GM18498 (cell line): ENCODE data around the gene CA4.

Experiments used
- ATAC-seq: cut with Tn5 transposase; IDR thresholded peaks from one replicate; pipeline ENCODE4 v1.9.1; 2021; ENCODE audit warnings: mild to moderate bottlenecking, moderate library complexity; ENCODE audit not compliant: unreplicated experiment

The CA4 gene

DNA sequence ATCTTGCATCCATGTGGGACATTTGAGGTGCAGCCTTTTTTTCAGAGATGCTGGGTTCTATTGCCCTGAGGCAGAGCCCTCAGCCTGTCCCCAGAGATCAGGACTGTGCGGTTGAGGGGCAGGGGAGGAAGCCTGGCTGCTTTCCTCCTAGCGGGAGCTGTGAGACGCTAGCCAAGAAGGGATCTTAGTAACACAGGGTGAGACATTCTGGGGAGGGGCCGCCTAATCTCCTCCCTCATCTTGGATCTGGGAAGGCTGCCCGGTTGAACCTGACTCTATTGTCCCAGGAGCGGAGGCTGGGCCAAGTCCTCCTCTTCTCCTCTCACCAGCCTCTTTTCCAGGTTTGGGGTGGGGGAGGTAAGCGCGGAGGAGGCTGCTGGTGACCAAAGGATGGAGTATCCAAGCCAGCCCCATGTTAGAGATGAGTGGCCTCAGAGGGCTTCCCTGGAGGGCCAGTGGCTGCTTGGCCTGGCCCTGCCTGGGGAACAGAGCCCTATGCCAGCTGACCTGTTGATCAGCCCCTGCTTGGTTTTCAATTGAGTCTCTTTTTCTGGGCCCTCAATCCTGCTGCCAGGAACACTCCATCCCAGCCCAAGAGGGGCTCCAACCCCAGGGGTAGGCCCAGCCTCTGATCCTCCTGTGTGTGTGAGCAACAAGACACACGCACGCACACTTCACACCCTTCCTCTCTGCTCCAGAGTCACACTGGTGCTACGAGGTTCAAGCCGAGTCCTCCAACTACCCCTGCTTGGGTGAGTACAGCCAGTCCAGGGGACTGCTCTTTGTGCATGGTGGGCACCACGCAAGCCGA is 5.0 kb downstream of the CA4 start:
- ATAC-seq = no peak

- no peak for ATAC-seq
Observed at GRCh38 chr17:60155427-60155814, 5.6 kb downstream of the CA4 start.

DNA sequence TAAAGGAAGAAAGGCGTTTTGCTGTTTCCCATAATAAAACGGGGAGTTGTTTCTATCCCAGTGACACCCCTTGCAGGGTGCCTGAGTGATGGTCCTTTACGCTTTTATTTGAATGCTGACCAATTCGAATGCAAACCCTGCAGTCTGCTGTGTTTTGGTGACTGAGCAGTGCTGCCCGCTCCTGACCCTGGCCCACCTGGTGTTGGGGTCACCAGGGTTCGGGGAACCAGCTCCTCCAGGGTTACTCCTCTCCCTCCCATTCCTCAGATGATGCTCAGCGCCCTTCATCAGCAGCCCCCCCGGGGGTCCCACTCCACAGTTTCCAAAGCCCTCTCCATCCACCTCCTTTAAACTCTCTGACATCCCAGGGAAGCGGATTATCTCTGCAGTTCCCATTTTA is 6.0 kb downstream of the CA4 start:
- no peak for ATAC-seq

- no peak for ATAC-seq
Observed at GRCh38 chr17:60156746-60157145, 7.0 kb downstream of the CA4 start.

DNA sequence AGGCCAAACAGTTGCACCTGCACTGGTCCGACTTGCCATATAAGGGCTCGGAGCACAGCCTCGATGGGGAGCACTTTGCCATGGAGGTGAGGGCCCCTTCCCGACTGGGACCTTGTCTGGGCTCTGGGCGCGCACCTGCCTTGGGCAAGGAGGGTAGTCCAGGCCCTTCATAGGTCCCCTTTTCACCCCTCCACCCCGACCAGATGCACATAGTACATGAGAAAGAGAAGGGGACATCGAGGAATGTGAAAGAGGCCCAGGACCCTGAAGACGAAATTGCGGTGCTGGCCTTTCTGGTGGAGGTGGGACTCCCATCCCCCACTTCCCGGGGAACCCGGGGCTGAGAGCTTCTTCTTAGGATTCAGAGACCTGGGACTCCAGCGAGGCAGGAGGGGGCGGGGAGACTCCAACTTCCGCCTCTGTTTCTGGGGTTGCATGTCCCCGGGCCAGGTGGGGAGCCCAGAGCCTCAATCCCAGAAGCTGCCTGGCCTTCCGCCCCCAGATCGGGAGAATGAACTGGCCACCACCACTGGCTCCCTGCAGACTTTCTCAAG is 7.8 kb downstream of the CA4 start:
- ATAC-seq = no peak

DNA sequence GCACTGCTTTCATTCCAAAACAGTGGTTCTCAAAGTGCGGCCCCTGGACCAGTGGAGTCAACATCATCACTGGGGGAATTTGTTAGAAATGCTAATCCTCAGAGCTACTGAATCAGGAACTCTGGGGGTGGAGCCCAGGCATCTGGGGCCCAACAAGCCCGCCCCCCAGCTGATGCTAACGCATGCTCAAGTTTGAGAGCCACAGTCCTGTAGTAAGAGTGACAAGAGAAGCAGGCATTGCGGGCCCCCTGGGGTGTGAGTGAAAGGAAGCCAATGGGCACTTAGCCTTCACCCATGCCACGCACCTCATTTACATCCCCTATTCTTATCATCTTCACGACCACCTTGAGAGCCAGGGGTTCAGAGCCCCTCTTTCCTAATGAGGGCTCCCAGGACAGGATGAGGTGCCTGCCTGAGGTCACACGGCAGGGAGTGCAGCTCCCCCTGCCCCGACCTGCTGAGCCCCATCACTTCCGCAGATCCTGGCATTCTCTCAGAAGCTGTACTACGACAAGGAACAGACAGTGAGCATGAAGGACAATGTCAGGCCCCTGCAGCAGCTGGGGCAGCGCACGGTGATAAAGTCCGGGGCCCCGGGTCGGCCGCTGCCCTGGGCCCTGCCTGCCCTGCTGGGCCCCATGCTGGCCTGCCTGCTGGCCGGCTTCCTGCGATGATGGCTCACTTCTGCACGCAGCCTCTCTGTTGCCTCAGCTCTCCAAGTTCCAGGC is 9.1 kb downstream of the CA4 start:
- ATAC-seq = no peak

- ATAC-seq = no peak
Observed at GRCh38 chr17:60159479-60159866, 9.7 kb downstream of the CA4 start.

- no peak for ATAC-seq
Observed at GRCh38 chr17:60160829-60161501, 11.2 kb downstream of the CA4 start.

GRCh38 chr17:60161598-60162330 is 12.0 kb downstream of the CA4 start:
- no peak for ATAC-seq

- no peak for ATAC-seq
Observed at GRCh38 chr17:60163108-60163784, 13.5 kb downstream of the CA4 start.

GRCh38 chr17:60164164-60164563 is 14.4 kb downstream of the CA4 start:
- no peak for ATAC-seq

- no peak for ATAC-seq
Observed at GRCh38 chr17:60164697-60165096, 14.9 kb downstream of the CA4 start.

DNA sequence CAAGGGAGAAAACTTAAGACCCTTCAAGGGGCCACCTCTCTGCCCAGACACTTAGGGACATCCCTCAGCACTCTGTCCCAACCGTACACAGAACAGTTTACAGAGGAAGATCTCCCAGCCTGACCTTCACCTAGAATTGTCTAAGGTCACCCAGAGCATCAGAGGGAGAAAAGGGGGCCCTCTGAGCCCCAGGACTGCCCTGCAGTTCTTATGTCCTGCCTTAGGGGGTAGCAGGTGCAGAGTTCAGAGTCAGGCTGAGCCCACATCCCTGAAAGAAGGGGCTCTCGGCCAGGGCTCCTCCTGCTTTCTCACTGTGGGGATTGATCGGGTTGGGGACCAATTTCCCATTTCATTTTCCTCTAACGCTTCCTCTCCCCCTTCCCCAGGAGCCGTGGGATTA is 15.4 kb downstream of the CA4 start:
- ATAC-seq = no peak

DNA sequence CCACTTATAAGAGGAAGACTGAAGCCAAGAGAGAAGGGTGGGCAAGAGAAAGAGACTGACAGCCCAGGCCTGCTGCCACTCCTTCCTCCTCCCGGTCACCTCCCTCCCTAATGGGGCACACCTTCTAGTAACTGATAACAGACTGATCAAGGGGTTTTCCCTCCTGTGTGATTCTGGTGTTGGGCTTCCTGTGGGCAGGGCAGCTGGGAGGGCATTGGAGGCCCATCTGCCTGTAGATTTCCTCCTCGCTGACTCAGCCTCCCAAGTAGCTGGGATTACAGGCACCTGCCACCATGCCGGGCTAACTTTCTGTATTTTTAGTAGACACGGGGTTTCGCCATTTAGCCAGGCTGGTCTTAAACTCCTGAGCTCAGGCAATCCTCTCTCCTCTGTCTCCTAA is 16.2 kb downstream of the CA4 start:
- no peak for ATAC-seq

DNA sequence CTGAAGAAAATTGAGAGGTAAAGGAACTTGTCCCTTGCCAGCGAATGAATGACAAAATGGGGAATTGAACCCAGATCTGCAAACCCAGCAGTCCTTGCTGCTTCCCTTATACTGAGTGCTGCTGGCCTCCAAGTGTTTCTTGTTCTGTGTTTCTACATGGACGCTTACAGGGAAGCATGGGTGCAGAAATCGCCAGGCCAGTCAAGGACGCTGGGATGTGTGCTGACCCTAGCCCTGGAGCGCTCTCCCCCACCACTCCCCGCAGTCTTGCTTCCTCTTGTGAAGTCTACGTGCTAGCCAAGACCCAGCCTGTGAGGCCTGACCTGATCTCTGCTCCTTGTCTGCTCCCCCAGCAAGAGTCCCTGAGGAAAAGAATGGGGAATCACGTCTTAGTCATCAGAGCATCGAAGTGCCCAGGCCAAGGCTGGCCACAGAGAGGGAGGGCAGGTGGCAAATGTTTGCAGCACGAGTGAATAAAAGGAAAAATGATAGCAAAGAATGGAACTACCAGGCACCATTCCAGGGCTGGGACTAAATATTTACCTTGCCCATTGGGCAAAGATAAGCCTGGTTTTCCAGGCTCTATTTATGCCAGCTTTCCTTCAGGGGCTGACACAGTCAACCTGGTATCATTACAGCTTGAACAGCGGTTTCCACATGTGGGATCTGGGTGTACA is 17.4 kb downstream of the CA4 start:
- ATAC-seq = no peak

GRCh38 chr17:60168654-60169053 is 18.9 kb downstream of the CA4 start:
- no peak for ATAC-seq

DNA sequence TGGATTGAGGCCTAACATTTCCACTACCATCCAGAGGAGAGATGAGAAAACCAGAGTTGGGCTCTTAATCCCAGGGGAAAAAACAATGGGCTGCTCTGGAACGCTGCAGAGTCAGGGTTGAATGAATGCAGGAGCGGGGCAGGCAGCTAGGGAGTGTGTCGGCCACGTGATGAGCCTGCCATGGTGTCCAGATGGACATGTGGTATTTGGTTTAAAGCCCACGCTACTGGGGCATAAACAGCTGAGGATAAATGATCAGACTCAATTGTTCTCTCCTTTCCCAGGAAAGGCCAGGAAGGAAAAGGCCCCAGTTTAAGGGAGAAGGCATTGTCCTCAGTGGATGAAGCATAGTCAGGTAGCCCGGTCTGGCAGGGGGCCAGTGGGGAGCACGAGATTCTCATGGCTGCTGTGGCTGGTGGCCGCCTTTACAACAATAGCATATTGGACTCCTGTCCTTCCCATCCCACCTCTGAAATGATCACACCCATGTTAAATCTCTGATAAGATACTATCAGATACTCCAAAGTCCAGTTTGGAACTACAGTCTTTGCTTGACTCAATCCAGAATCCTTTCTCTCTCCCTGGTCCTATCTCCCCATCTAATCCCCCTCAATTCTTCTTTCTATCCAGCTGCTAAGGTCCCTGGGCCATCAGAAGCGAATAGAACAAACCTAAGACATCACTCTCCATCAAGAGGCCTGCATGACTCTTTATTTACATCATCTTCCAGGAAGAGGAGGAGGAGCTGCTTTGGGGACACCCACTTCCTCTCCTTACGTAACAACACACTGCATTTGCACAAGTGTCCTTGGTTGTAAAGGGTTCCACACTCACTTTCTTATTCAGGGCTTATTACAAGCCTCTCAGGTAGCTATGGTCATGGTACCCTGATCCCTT is 20.4 kb downstream of the CA4 start:
- ATAC-seq = no peak

- no peak for ATAC-seq
Observed at GRCh38 chr17:60170835-60171752, 21.3 kb downstream of the CA4 start.
